ENCODE results near the gene ACSS1.

The ACSS1 gene

DNA sequence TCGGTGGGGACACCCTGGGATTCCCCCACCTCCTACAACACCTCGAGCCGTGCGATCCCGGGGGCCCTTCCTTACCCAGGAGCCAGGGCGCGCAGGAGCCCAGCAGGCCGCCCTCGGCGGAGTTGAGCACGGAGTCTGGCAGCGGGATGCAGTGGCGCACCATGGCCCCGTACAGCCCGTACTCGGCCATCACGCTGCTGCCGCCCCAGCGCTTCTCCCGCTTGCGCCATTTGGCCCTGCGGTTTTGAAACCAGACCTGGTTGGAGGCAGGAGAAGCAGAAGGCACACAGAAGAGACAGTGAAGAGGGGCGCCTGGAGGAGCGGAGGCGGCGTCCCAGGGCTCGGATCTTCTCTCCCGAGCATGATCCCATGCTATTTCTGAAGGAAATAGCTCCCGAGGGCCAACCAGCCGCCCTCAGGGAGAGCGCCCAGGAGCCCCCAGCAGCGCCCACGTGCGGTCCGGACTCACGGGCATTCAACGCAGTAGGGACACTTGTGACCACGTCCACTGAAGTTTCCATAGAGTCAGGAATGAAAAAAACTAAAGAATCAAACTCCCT is 19.8 kb upstream of the ACSS1 start:
- Histone ChIP-seq H3K36me3 (ENCODE audit: control insufficient read depth, insufficient read depth, low read length) (no peaks in the 10 kb centered on the region), H3K4me3 (ENCODE audit: low read length) (no peak overlapping the region), H3K9me3 (ENCODE audit: control insufficient read depth, insufficient read depth, low read length) (no peaks in the 10 kb centered on the region), H3K27me3 (ENCODE audit: control insufficient read depth, insufficient read depth, low read length) (peaks cover 22% of the 10 kb centered on the region), H3K4me1 (ENCODE audit: control insufficient read depth, insufficient read depth, low read length) (peaks cover 2% of the 10 kb centered on the region; the same call in 1 of the 2 replicates), H3K27ac (ENCODE audit: low read length) (no peak overlapping the region)
- DNase-seq (ENCODE audit: low read depth, low spot score): no peak
- WGBS (ENCODE audit: insufficient coverage, insufficient read length): no CpG with 5 or more reads among the region's 38 CpGs

DNA sequence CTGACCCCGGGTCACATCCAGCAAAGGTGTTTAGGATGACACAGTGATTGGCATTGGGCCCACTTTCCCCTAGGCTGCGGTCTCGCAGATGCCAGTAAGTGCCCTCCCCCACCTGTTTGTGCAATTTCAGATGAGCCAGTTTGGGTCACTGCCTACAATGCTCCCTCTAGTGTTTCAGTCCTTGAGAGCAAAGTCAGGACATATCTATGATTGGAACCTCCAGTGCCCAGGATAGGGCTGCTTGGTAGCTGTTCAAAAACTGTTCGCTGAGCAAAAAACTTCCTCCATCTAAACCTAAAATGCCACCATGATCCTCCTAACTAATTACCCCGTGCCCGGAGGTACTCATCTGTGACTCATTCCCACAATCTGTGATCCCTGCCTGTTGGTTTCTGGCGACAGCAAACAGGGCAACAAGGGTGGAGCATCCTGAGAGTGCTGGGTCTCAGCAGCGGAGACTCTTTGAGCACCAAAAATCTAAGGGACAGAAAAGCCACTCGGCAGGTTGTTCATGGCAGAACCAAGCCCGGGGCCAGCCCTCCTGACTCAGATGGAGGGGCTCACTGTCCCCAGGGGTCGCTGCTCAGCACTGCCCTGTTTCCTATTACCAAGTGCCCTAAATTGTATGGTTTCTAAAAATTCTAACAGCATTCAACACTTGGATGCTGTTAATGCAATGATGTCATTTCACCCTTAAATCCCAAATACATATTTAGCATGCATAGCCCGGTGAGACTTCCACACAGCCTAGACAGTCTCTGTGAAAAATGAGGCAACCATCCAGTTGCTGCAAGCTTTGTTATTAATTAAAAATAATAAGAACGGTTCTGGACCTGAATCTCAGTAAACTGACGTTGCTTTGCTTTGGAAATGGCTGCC is 19.0 kb upstream of the ACSS1 start:
- H3K4me3 ChIP-seq (ENCODE audit: low read length): no peak overlapping the region
- peaks cover 2% of the 10 kb centered on the region; the same call in 1 of the 2 replicates for H3K4me1 ChIP-seq (ENCODE audit: control insufficient read depth, insufficient read depth, low read length)
- H3K9me3 ChIP-seq (ENCODE audit: control insufficient read depth, insufficient read depth, low read length): no peaks in the 10 kb centered on the region
- no peak overlapping the region for H3K27ac ChIP-seq (ENCODE audit: low read length)
- no CpG with 5 or more reads among the region's 14 CpGs for WGBS (ENCODE audit: insufficient coverage, insufficient read length)
- peaks cover 15% of the 10 kb centered on the region for H3K27me3 ChIP-seq (ENCODE audit: control insufficient read depth, insufficient read depth, low read length)
- no peak for DNase-seq (ENCODE audit: low read depth, low spot score)
- H3K36me3 ChIP-seq (ENCODE audit: control insufficient read depth, insufficient read depth, low read length): no peaks in the 10 kb centered on the region

DNA sequence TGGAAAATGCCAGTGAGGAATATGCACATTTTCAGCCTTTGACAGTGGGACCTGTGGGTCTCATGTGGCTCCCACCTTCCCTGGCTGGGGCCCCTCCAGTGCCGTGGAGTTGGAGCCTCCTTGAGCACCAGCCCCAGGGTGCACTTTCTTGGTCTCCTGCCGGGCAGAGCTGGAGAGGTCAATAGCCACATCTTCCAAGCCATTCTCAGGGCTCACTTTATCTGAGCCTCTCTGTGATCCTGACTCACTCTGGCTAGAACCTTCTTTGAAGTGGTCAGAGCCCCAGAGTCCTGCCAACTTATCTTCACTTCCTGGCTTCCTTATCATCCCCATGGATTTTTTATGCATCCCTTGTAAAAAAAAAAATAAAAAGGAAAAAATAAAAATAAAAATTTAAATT is 18.3 kb upstream of the ACSS1 start:
- Histone ChIP-seq H3K4me3 (ENCODE audit: low read length) (no peak overlapping the region), H3K4me1 (ENCODE audit: control insufficient read depth, insufficient read depth, low read length) (peaks cover 2% of the 10 kb centered on the region; the same call in 1 of the 2 replicates), H3K36me3 (ENCODE audit: control insufficient read depth, insufficient read depth, low read length) (no peaks in the 10 kb centered on the region), H3K27ac (ENCODE audit: low read length) (no peak overlapping the region), H3K9me3 (ENCODE audit: control insufficient read depth, insufficient read depth, low read length) (no peaks in the 10 kb centered on the region), H3K27me3 (ENCODE audit: control insufficient read depth, insufficient read depth, low read length) (peaks cover 8% of the 10 kb centered on the region)
- no peak for DNase-seq (ENCODE audit: low read depth, low spot score)
- no CpG with 5 or more reads among the region's 2 CpGs for WGBS (ENCODE audit: insufficient coverage, insufficient read length)

DNA sequence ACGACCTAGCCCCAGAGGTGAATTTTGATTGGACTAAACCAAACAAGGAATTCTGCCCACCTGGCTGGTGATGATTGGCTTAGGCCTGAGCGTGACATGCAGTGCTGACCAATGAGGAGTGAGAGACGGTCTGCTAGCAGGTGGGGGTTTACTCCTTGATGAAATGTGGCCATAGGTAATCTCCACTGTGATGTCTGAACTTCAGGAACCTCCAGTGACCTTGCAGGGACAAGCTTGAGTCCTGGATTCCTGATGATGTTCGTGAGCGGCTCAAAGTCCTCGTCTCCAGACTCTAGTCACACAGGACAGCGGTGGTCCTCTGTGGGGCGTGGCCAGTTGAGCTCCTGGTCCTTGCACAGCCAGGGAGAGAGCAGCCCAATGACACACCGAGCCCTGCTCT is 15.6 kb upstream of the ACSS1 start:
- Histone ChIP-seq H3K27ac (ENCODE audit: low read length) (no peak overlapping the region), H3K4me1 (ENCODE audit: control insufficient read depth, insufficient read depth, low read length) (peaks cover 2% of the 10 kb centered on the region; the same call in 1 of the 2 replicates), H3K4me3 (ENCODE audit: low read length) (no peak overlapping the region), H3K9me3 (ENCODE audit: control insufficient read depth, insufficient read depth, low read length) (no peaks in the 10 kb centered on the region), H3K27me3 (ENCODE audit: control insufficient read depth, insufficient read depth, low read length) (no peaks in the 10 kb centered on the region; the same call in 1 of the 2 replicates), H3K36me3 (ENCODE audit: control insufficient read depth, insufficient read depth, low read length) (no peaks in the 10 kb centered on the region)
- no CpG with 5 or more reads among the region's 9 CpGs for WGBS (ENCODE audit: insufficient coverage, insufficient read length)
- no peak for DNase-seq (ENCODE audit: low read depth, low spot score)

DNA sequence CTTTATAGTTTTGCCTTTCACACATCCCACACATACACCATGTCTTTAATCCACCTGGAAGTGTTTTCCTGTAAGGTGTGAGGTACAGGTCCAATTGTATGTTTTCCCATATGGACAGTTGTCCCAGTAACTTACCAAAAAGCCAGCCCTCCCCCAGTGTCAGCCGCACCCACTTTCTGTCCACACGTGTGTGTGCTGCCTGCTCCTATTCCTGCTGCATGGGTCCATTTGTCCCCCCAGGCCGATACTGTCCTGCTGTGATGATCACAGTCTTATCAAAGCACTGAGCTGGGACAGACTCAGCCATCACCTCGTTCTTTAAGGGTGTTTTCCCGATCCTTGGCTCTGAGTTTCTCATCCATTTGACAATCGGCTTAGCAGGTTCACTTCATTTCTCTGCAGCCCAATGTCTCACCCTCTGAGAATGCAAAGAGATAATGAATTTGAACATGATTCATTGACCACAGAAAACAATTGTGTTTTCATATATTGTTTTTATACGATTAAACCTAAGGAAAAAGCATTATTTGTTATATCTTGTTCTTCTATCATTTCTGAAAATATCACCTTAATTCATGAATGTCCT is 14.4 kb upstream of the ACSS1 start:
- Histone ChIP-seq H3K27me3 (ENCODE audit: control insufficient read depth, insufficient read depth, low read length) (no peaks in the 10 kb centered on the region; the same call in 1 of the 2 replicates), H3K4me3 (ENCODE audit: low read length) (no peak overlapping the region), H3K27ac (ENCODE audit: low read length) (no peak overlapping the region), H3K4me1 (ENCODE audit: control insufficient read depth, insufficient read depth, low read length) (0 out of 2 replicates have a peak, but pooled peaks cover 2% of the 10 kb centered on the region), H3K36me3 (ENCODE audit: control insufficient read depth, insufficient read depth, low read length) (no peaks in the 10 kb centered on the region), H3K9me3 (ENCODE audit: control insufficient read depth, insufficient read depth, low read length) (no peaks in the 10 kb centered on the region)
- WGBS (ENCODE audit: insufficient coverage, insufficient read length): no CpG with 5 or more reads among the region's 7 CpGs
- DNase-seq (ENCODE audit: low read depth, low spot score): no peak

DNA sequence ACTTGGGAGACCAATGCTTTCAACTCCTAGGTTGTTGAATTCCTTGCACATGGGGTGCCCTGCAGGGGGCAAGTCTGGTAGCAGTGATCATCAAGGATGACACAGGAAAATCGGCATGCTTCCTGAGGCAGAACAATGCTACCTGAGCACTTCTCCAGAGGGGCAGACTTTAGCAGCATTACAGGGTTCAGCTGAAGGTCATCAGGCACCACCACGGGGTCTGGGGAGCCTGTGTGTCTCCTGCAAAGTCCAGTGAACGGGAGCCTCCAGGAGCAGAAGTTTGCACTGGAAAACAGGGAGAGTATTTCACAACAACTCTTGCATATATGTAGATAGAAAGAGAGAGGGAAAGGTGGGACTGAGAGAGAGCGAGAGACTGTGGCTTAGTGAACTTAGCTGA is 13.8 kb upstream of the ACSS1 start:
- no peaks in the 10 kb centered on the region for H3K9me3 ChIP-seq (ENCODE audit: control insufficient read depth, insufficient read depth, low read length)
- no peak overlapping the region for H3K27ac ChIP-seq (ENCODE audit: low read length)
- WGBS (ENCODE audit: insufficient coverage, insufficient read length): no CpG with 5 or more reads among the region's 4 CpGs
- DNase-seq (ENCODE audit: low read depth, low spot score): no peak
- H3K4me1 ChIP-seq (ENCODE audit: control insufficient read depth, insufficient read depth, low read length): 0 out of 2 replicates have a peak, but pooled peaks cover 2% of the 10 kb centered on the region
- H3K27me3 ChIP-seq (ENCODE audit: control insufficient read depth, insufficient read depth, low read length): no peaks in the 10 kb centered on the region; the same call in 1 of the 2 replicates
- no peak overlapping the region for H3K4me3 ChIP-seq (ENCODE audit: low read length)
- no peaks in the 10 kb centered on the region for H3K36me3 ChIP-seq (ENCODE audit: control insufficient read depth, insufficient read depth, low read length)

DNA sequence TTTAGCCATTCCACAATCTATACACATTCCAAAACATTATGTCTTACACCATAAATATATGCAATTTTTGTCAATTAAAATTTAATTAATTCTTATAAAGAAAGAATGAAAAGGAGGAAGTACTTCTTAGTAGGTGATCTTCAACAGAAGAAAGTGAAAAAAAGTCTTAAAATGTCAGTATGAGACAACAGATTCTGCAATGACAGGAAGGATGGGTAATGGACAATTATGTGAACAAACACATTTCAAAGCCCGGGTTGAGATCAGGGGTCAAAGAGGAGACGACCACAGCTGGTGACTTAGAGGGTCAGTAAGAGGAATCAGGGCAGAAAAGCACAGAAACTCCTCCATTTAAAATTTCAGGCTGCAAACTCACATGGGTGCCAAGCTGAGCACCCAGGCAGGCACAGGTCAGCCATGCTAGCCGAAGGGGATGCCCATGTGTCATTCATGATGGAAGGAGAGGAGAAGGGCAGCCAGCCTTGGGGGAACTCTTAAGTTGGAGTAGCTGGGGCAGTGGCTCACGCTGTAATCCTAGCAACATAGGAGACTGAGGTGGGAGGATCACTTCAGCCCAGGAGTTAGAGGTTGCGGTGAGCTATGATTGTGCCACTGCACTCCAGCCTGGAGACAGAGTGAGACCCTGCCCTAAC is 13.0 kb upstream of the ACSS1 start:
- H3K36me3 ChIP-seq (ENCODE audit: control insufficient read depth, insufficient read depth, low read length): no peaks in the 10 kb centered on the region
- DNase-seq (ENCODE audit: low read depth, low spot score): no peak
- H3K27ac ChIP-seq (ENCODE audit: low read length): no peak overlapping the region
- H3K27me3 ChIP-seq (ENCODE audit: control insufficient read depth, insufficient read depth, low read length): no peaks in the 10 kb centered on the region; the same call in 1 of the 2 replicates
- no peaks in the 10 kb centered on the region for H3K9me3 ChIP-seq (ENCODE audit: control insufficient read depth, insufficient read depth, low read length)
- H3K4me1 ChIP-seq (ENCODE audit: control insufficient read depth, insufficient read depth, low read length): 0 out of 2 replicates have a peak, but pooled peaks cover 2% of the 10 kb centered on the region
- no CpG with 5 or more reads among the region's 5 CpGs for WGBS (ENCODE audit: insufficient coverage, insufficient read length)
- H3K4me3 ChIP-seq (ENCODE audit: low read length): no peak overlapping the region

DNA sequence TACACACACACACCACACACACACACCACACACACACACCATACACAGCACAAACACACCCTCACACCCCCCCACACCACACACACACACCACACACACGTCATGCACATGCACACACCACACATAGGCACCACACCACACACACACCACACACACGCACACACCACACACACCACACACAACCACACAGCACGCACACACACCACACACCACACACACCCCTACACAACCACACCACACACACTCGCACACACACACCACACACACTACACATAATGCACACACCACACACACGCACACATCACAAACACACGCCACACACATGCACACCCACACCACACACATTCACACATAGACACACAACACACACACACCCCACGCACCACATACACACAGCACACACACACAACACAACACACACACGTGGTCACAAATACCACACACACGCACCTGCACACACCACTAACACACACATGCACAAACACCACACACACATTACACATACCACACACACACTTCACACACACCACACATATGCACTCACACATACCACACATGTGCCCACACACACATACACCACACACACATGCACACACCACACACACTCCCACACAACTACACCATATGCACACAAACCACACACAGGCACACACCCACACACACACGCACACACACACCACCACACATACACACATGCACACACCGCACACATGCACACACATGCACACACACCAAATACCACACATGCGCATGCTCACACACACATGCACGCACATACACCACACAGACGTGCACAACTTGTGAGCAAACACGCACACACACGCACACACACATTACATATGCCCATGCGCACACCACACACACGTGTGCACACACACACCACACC is 9.4 kb upstream of the ACSS1 start:
- DNase-seq (ENCODE audit: low read depth, low spot score): no peak
- WGBS (ENCODE audit: insufficient coverage, insufficient read length): 100% methylated on average over 9 of the region's 18 CpGs
- Histone ChIP-seq H3K4me3 (ENCODE audit: low read length) (no peak overlapping the region), H3K27ac (ENCODE audit: low read length) (no peak overlapping the region), H3K36me3 (ENCODE audit: control insufficient read depth, insufficient read depth, low read length) (no peaks in the 10 kb centered on the region), H3K27me3 (ENCODE audit: control insufficient read depth, insufficient read depth, low read length) (no peaks in the 10 kb centered on the region), H3K9me3 (ENCODE audit: control insufficient read depth, insufficient read depth, low read length) (no peaks in the 10 kb centered on the region), H3K4me1 (ENCODE audit: control insufficient read depth, insufficient read depth, low read length) (no peaks in the 10 kb centered on the region)

DNA sequence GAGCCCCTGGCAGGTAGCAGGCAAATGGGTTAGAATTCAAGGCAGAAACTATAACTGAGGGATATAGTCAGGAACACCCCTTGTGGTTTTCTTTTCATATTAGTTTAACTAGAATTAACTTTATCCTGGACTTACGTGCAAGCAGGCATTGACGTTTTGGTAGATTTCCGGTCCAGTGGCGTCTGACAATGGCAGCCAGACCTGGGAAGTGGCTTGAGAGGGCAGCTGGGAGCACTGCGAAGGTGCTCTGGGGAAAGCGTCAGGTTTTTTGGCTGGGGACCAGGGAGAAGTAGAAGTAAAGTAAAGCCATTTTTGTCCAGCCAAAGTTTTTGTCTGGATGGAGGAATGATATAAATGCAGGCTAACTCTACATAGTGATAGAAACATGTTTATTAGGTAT is 8.4 kb upstream of the ACSS1 start:
- Histone ChIP-seq H3K27ac (ENCODE audit: low read length) (no peak overlapping the region), H3K4me1 (ENCODE audit: control insufficient read depth, insufficient read depth, low read length) (no peaks in the 10 kb centered on the region), H3K36me3 (ENCODE audit: control insufficient read depth, insufficient read depth, low read length) (no peaks in the 10 kb centered on the region), H3K4me3 (ENCODE audit: low read length) (no peak overlapping the region), H3K9me3 (ENCODE audit: control insufficient read depth, insufficient read depth, low read length) (no peaks in the 10 kb centered on the region), H3K27me3 (ENCODE audit: control insufficient read depth, insufficient read depth, low read length) (no peaks in the 10 kb centered on the region)
- WGBS (ENCODE audit: insufficient coverage, insufficient read length): no CpG with 5 or more reads among the region's 6 CpGs
- DNase-seq (ENCODE audit: low read depth, low spot score): no peak

Measured in iPS DF 6.9 (cell line).